Trophoblast cell (in vitro differentiated cells and primary cell): Measurements from ENCODE around the gene NPIPA5.
"Not testable (repeated sequence)": the region's sequence is repeated elsewhere in the genome, so short reads cannot be mapped to it uniquely, and the experiment has no call there.

Experiments used
- DNase-seq, 2 donors: peaks; one replicate each; pipeline ENCODE4 v3.0.0-alpha.2; 2016
- H2AFZ ChIP-seq: 2 replicates; pipeline ENCODE4 v1.6.1; 2013; ENCODE audit warnings: low read length, moderate library complexity, mild to moderate bottlenecking; ENCODE audit not compliant: insufficient read depth, poor library complexity
- H2AK5ac ChIP-seq: 2 replicates; pipeline ENCODE4 v1.6.1; 2013; ENCODE audit warnings: mild to moderate bottlenecking, low read length
- H2BK120ac ChIP-seq: 2 replicates; pipeline ENCODE4 v1.6.1; 2013; ENCODE audit warnings: low read length, mild to moderate bottlenecking, moderate library complexity; ENCODE audit not compliant: insufficient read depth, poor library complexity
- H2BK12ac ChIP-seq: 2 replicates; pipeline ENCODE4 v1.6.1; 2013; ENCODE audit warnings: mild to moderate bottlenecking, low read length, moderate library complexity
- H2BK5ac ChIP-seq: 2 replicates; pipeline ENCODE4 v1.6.1; 2013; ENCODE audit warnings: low read length, low read depth, moderate library complexity, mild to moderate bottlenecking; ENCODE audit not compliant: poor library complexity
- H3K14ac ChIP-seq: 2 replicates; pipeline ENCODE4 v1.6.1; 2013; ENCODE audit warnings: mild to moderate bottlenecking, low read length
- H3K18ac ChIP-seq: 2 replicates; pipeline ENCODE4 v1.6.1; 2013; ENCODE audit warnings: mild to moderate bottlenecking, low read length
- H3K23ac ChIP-seq: 2 replicates; pipeline ENCODE4 v1.6.1; 2013; ENCODE audit warnings: low read length
- H3K27ac ChIP-seq: 2 replicates; pipeline ENCODE4 v1.5.1; 2013; ENCODE audit warnings: low read depth, mild to moderate bottlenecking, inconsistent platforms, low read length, moderate library complexity
- H3K27me3 ChIP-seq: 2 replicates; pipeline ENCODE4 v1.6.1; 2013; ENCODE audit warnings: inconsistent platforms, mild to moderate bottlenecking, low read length, moderate library complexity; ENCODE audit not compliant: insufficient read depth
- H3K36me3 ChIP-seq, 2 experiments: 1 replicate in 1 of 2; 2 replicates in 1 of 2; pipeline ENCODE4 v1.6.1; 2013; ENCODE audit warnings: low read length in 2 of 2, mild to moderate bottlenecking in 2 of 2, moderate library complexity in 1 of 2; ENCODE audit not compliant: insufficient read depth in 2 of 2, control insufficient read depth in 1 of 2
- H3K4ac ChIP-seq: 2 replicates; pipeline ENCODE4 v1.6.1; 2013; ENCODE audit warnings: low read depth, mild to moderate bottlenecking, low read length, moderate library complexity
- H3K4me1 ChIP-seq, 2 experiments: 1 replicate in 1 of 2; 2 replicates in 1 of 2; pipeline ENCODE4 v1.6.1; 2013; ENCODE audit warnings: low read length in 2 of 2, mild to moderate bottlenecking in 2 of 2, moderate library complexity in 1 of 2; ENCODE audit not compliant: insufficient read depth in 2 of 2, control insufficient read depth in 1 of 2
- H3K4me2 ChIP-seq: 2 replicates; pipeline ENCODE4 v1.6.1; 2013; ENCODE audit warnings: inconsistent platforms, mild to moderate bottlenecking, low read length, moderate library complexity
- H3K4me3 ChIP-seq: 2 replicates; pipeline ENCODE4 v1.5.1; 2013; ENCODE audit warnings: mild to moderate bottlenecking, low read depth, low read length, inconsistent platforms
- H3K79me1 ChIP-seq: one replicate; pipeline ENCODE4 v1.6.1; 2013; ENCODE audit warnings: low read length
- H3K79me2 ChIP-seq: 2 replicates; pipeline ENCODE4 v1.6.1; 2013; ENCODE audit warnings: low read length, mild to moderate bottlenecking; ENCODE audit not compliant: control insufficient read depth, insufficient read depth, poor library complexity
- H3K9ac ChIP-seq: 2 replicates; pipeline ENCODE4 v1.6.1; 2013; ENCODE audit warnings: mild to moderate bottlenecking, low read length
- H3K9me3 ChIP-seq: 2 replicates; pipeline ENCODE4 v1.6.1; 2013; ENCODE audit warnings: low read depth, mild to moderate bottlenecking, control low read depth, inconsistent platforms, low read length; ENCODE audit not compliant: insufficient read depth
- H4K12ac ChIP-seq: 2 replicates; pipeline ENCODE4 v1.6.1; 2013; ENCODE audit warnings: low read depth, mild to moderate bottlenecking, low read length, moderate library complexity
- H4K8ac ChIP-seq: 2 replicates; pipeline ENCODE4 v1.6.1; 2013; ENCODE audit warnings: low read depth, mild to moderate bottlenecking, low read length, moderate library complexity
- H4K91ac ChIP-seq: one replicate; pipeline ENCODE4 v1.6.1; 2013; ENCODE audit warnings: low read depth, mild to moderate bottlenecking, low read length, moderate library complexity
- WGBS: extraction: QIAGEN DNeasy Blood & Tissue Kit; methylation state at CpG from one replicate; pipeline ENCODE4 v1.1.7; 2013; ENCODE audit warnings: missing lambda C conversion rate; ENCODE audit not compliant: insufficient read length, insufficient coverage; ENCODE audit errors: extremely low coverage; 5-methylcytosine and 5-hydroxymethylcytosine counted together

The NPIPA5 gene

GRCh38 chr16:15404091-15404490 lies 26.0 kb upstream of the NPIPA5 start:
- not testable (repeated sequence) for H4K8ac ChIP-seq, H3K36me3 ChIP-seq, H3K9ac ChIP-seq, H3K9me3 ChIP-seq, DNase-seq, H2AFZ ChIP-seq, H2BK12ac ChIP-seq, H3K4ac ChIP-seq, H4K12ac ChIP-seq, H3K4me3 ChIP-seq, H3K79me1 ChIP-seq, H2AK5ac ChIP-seq, H2BK5ac ChIP-seq, H3K4me2 ChIP-seq, H3K23ac ChIP-seq, H4K91ac ChIP-seq, H2BK120ac ChIP-seq, H3K27me3 ChIP-seq, H3K14ac ChIP-seq, H3K18ac ChIP-seq, H3K4me1 ChIP-seq, H3K27ac ChIP-seq, H3K79me2 ChIP-seq
- WGBS, result no CpG with 5 or more reads among the region's 3 CpGs

DNA sequence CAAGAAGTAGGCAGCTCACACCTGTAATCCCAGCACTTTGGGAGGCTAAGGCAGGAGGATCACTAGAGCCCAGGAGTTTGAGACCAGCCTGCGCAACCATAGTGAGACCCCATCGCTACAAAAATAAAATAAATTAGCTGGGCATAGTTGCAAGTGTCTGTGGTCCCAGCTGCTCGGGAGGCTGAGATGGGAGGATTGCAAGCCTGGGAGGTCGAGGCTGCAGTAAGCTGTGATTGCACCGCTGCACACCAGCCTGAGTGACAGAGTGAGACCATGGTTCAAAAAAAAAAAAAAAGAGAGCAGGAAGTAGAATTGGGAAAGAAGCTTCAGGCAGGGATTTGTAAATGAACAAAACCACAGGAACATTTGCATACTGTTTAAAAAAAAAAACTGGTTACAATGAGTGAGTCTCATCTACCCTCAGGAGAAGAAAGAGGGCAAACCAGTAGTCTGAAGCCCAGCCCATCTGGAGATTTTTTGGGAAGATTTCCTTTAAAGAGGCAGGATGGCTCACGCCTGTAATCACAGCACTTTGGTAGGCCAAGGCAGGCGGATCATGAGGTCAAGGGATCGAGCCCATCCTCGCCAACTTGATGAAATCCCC lies 25.4 kb upstream of the NPIPA5 start:
- no CpG with 5 or more reads among the region's 9 CpGs for WGBS
- Histone ChIP-seq H3K4me2 (no peak overlapping the region), H3K4me3 (no peak overlapping the region), H3K27me3 (no peaks in the 10 kb centered on the region), H4K12ac (no peak overlapping the region), H3K79me2 (no peaks in the 10 kb centered on the region), H4K91ac (no peak overlapping the region), H3K27ac (no peak overlapping the region), H2AK5ac (no peak overlapping the region), H3K18ac (no peak overlapping the region), H3K4me1 (no peaks in the 10 kb centered on the region), H3K9me3 (no peaks in the 10 kb centered on the region), H3K79me1 (no peaks in the 10 kb centered on the region), H3K9ac (no peak overlapping the region), H3K4ac (no peak overlapping the region), H3K36me3 (no peaks in the 10 kb centered on the region), H2AFZ (no peak overlapping the region), H2BK120ac (no peak overlapping the region), H2BK5ac (no peak overlapping the region), H4K8ac (no peak overlapping the region), H3K14ac (no peak overlapping the region), H2BK12ac (no peak overlapping the region), H3K23ac (no peak overlapping the region)
- DNase-seq, result peak in 1 of 2 donors; percentile 7

DNA sequence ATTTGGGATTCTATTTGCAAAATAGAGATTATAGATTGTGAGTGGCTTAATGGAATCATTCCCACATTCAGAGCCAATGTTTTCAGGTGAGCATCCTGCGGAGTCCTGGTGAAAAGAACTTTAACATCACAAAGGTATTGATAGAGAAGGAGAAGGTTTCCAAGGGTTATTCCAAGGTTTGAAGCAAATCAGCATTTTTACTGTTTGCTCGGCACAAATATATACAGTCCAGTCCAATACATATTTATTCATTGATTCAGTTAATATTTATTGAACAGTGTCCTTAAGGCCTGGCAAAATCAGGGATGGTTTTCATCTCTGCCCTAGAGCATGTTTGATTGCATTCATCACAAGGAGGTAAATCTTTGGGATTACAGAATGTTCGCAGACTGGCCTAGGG lies 23.9 kb upstream of the NPIPA5 start:
- Histone ChIP-seq H3K36me3 (no peaks in the 10 kb centered on the region), H2BK5ac (no peak overlapping the region), H3K18ac (no peak overlapping the region), H4K8ac (no peak overlapping the region), H3K9me3 (no peaks in the 10 kb centered on the region), H3K4ac (no peak overlapping the region), H3K4me1 (no peaks in the 10 kb centered on the region), H3K14ac (no peak overlapping the region), H4K12ac (no peak overlapping the region), H3K27me3 (no peaks in the 10 kb centered on the region), H2AFZ (no peak overlapping the region), H4K91ac (no peak overlapping the region), H2AK5ac (no peak overlapping the region), H3K4me2 (no peak overlapping the region), H3K79me2 (no peaks in the 10 kb centered on the region), H2BK120ac (no peak overlapping the region), H3K23ac (no peak overlapping the region), H3K79me1 (no peaks in the 10 kb centered on the region), H3K9ac (no peak overlapping the region), H3K27ac (no peak overlapping the region), H2BK12ac (no peak overlapping the region), H3K4me3 (no peak overlapping the region)
- no CpG with 5 or more reads among the region's 3 CpGs for WGBS
- DNase-seq, result no peak

- not testable (repeated sequence) for DNase-seq, H2AK5ac ChIP-seq, H3K23ac ChIP-seq, H3K9me3 ChIP-seq, H2BK5ac ChIP-seq, H3K79me1 ChIP-seq, H4K12ac ChIP-seq, H3K27ac ChIP-seq, H3K4me2 ChIP-seq, H2AFZ ChIP-seq, H3K9ac ChIP-seq, H3K27me3 ChIP-seq, H2BK12ac ChIP-seq, H4K91ac ChIP-seq, H3K4ac ChIP-seq, H3K4me3 ChIP-seq, H3K4me1 ChIP-seq, H3K79me2 ChIP-seq, H3K36me3 ChIP-seq, H3K14ac ChIP-seq, H4K8ac ChIP-seq, H3K18ac ChIP-seq, H2BK120ac ChIP-seq
- no CpG with 5 or more reads among the region's 6 CpGs for WGBS
These were observed 22.2 kb upstream of the NPIPA5 start for GRCh38 chr16:15400314-15400713.
